ENCODE measurements around the gene KIF12.

The KIF12 gene

DNA sequence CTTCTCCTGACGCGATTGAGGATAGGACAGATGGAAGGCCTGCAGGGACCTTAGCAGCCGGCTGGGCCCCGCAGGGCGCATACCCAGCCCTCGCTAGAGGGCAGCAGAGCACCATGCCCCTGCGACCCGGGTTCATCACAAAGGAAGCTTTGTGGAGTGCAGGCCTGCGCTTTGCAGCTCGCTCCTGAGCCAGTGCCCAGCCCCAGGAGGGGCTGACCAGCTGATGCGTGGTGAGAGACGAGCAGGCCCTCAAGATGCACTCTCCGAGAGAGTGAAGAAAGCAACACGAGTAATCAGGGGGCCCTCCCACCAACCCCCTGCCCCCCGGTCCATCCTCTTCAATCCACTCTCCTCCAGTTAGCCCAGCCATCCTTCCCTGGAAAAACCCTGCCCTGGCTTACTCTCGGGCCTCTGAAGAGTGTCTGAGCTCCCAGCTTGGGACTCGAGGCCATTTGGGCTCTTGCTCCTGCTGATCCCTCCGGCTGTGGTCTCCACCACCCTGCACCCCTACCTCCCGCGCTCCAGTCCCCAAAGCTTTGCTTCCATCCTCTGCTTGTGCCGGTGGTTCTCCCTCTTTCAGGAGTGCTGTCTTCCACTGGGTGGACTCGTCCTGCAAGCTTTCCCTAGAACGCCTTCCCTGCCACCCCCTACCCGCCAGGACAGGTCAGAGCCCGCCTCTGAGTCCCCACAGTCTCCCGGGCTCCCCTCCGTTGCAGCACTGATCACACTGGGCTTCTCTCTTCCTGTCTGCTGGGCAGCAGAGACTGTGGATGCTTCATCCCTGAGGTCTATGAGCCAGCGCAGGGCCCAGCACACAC lies 9.1 kb upstream of the KIF12 start:
- Histone ChIP-seq H3K4me3 (ENCODE audit: low read depth, low read length) (no peak overlapping the region), H3K36me3 (no peaks in the 10 kb centered on the region), H3K4me1 (no peaks in the 10 kb centered on the region), H3K9me3 (no peaks in the 10 kb centered on the region), H3K27me3 (peaks cover 36% of the 10 kb centered on the region)
- peak; percentile 82 for DNase-seq
- TF ChIP-seq, protein P1, sequence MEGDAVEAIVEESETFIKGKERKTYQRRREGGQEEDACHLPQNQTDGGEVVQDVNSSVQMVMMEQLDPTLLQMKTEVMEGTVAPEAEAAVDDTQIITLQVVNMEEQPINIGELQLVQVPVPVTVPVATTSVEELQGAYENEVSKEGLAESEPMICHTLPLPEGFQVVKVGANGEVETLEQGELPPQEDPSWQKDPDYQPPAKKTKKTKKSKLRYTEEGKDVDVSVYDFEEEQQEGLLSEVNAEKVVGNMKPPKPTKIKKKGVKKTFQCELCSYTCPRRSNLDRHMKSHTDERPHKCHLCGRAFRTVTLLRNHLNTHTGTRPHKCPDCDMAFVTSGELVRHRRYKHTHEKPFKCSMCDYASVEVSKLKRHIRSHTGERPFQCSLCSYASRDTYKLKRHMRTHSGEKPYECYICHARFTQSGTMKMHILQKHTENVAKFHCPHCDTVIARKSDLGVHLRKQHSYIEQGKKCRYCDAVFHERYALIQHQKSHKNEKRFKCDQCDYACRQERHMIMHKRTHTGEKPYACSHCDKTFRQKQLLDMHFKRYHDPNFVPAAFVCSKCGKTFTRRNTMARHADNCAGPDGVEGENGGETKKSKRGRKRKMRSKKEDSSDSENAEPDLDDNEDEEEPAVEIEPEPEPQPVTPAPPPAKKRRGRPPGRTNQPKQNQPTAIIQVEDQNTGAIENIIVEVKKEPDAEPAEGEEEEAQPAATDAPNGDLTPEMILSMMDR (IDR thresholded peaks at IDR 0.05; ENCODE audit: low read depth, low read length) = peak; percentile 98

DNA sequence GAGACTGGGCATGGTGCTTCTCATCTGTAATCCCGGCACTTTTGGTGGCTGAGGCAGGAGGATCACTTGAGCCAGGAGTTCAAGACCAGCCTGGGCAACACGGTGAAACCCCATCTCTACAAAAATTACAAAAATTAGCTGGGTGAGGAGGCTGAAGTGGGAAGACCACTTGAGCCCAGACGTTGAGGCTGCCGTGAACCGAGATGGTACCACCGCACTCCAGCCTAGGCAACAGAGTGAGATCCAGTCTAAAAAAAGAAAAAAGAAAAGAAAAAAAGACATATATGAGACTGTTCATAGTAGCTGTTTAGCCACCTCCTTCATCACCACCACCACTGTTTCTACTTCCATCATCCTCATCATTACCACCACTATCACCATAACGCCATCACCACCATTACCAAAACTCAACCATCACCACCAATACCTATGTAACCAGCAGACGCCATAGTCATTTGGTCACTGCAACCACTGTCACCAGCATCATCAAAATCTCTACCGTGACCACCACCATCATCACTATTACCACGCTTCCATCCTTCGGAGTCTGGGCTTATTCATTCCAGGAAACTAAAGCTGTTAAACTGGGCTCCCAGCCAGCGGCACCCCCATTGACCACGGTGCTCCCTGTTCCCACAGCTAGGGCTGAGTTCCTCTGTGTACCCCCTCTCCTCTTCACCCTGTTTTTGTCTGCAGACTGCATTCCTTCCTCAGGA lies 8.4 kb upstream of the KIF12 start:
- DNase-seq = no peak
- TF ChIP-seq, protein P1 (IDR thresholded peaks at IDR 0.05; ENCODE audit: low read depth, low read length) = no peak
- Histone ChIP-seq H3K36me3 (no peaks in the 10 kb centered on the region), H3K9me3 (no peaks in the 10 kb centered on the region), H3K27me3 (peaks cover 31% of the 10 kb centered on the region), H3K4me1 (no peaks in the 10 kb centered on the region), H3K4me3 (ENCODE audit: low read depth, low read length) (no peak overlapping the region)

DNA sequence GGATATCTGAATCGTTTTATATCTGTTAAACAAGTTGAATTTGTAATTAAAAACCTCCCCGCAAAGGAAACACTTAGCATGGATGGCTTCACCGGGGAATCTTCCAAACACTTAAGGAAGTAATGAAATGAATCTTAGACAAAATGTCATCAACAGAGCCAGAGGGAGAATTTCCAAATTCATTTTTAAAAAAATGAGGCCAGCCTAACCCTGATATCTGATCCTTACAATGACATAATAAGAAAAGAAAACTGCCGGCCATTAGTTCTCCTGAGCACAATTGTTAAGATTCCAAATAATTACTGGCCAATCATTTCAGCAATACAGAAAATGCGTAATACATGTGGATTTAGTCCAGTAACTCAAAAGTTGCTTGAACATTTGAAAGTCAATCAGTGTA lies 6.1 kb upstream of the KIF12 start:
- DNase-seq = no peak
- Histone ChIP-seq H3K9me3 (no peaks in the 10 kb centered on the region), H3K27me3 (peaks cover 27% of the 10 kb centered on the region), H3K36me3 (no peaks in the 10 kb centered on the region), H3K4me1 (no peaks in the 10 kb centered on the region), H3K4me3 (ENCODE audit: low read depth, low read length) (no peak overlapping the region)
- TF ChIP-seq, protein P1 (IDR thresholded peaks at IDR 0.05; ENCODE audit: low read depth, low read length) = no peak

DNA sequence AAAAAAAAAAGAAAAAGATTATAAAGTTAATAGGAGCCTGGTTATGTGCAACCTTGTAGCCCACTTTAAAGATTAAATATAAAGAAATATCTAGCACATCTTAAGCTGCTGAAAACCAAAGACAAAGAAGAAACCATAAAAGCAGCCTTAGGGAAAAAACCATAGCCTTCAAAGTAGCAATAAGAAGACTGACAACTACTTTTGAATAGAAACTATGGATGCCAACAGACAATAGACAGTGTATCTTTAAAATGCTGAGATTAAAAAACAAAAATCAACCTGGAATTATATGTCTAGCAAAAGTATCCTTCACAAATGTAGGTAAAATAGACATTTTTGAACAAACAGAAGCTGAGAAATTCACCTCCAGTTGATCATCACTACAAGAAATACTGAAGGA lies 3.4 kb upstream of the KIF12 start:
- no peaks in the 10 kb centered on the region for H3K4me1 ChIP-seq
- no peaks in the 10 kb centered on the region for H3K36me3 ChIP-seq
- TF ChIP-seq, protein P1 (IDR thresholded peaks at IDR 0.05; ENCODE audit: low read depth, low read length) = no peak
- DNase-seq = no peak
- no peak overlapping the region for H3K4me3 ChIP-seq (ENCODE audit: low read depth, low read length)
- H3K27me3 ChIP-seq = peaks cover 40% of the 10 kb centered on the region
- 0 out of 2 replicates have a peak, but pooled peaks cover 2% of the 10 kb centered on the region for H3K9me3 ChIP-seq

DNA sequence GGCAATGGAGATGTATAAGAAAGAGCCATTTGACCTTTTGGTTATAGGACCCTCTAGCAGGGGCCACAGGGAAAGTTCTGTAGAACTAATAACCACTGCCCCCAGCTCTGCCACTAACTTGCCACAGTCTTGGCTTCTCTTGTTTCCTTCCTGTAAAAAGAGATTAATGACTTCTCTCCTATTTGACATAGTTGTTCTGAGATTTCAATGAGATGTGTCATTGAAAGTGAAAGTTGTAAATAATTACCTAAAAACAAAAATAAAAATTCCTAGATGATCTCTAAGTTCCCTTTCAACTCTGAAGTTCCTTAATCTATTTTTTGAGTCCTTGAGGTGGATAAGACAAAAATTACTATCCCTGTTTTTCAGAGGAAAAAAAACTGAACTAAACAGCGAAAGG lies 1.4 kb upstream of the KIF12 start:
- H3K9me3 ChIP-seq = 0 out of 2 replicates have a peak, but pooled peaks cover 2% of the 10 kb centered on the region
- H3K4me1 ChIP-seq = no peaks in the 10 kb centered on the region
- no peaks in the 10 kb centered on the region for H3K36me3 ChIP-seq
- TF ChIP-seq, protein P1 (IDR thresholded peaks at IDR 0.05; ENCODE audit: low read depth, low read length) = no peak
- H3K27me3 ChIP-seq = peaks cover 33% of the 10 kb centered on the region
- H3K4me3 ChIP-seq (ENCODE audit: low read depth, low read length) = no peak overlapping the region
- DNase-seq = no peak
